Renal cortical epithelial cell (primary cell): ENCODE measurements around the gene GALNT2. TPM values are rescaled to one million over a fixed set of nuclear protein-coding genes. Genes with fewer than 3 reads are reported as not detected.

ENCODE experiments used
- DNase-seq: peaks from one replicate; pipeline ENCODE4 v3.0.0-alpha.2; 2011; ENCODE audit warnings: low read depth
- total RNA-seq: library from RNA; depleted of rRNA; stranded (reverse); fragments of >200 nt; gene quantifications from 2 replicates; pipeline ENCODE4 v1.2.3, GENCODE V29; 2014

Gene GALNT2
- total RNA-seq, 1 donor from 2014 or later, result 119 TPM

DNA sequence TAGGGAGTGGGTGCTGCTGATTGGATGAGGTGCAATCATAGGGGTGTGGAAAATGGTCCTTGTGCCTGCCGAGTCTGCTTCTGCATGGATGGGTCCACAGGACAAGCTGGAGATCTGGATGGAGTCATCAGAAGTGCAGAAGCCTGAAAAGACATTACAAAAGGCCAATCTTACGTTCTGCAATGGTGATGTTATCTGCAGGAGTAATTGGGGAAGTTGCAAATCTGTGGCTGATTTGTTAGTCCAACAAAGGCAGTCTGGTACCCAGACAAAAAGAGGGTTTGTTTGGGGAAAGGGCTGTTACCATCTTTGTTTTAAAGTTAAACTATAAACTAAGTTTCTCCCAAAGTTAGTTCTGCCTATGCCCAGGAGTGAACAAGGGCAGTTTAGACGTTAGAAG, 192.6 kb downstream of the GALNT2 start:
- DNase-seq, result no peak

- no peak for DNase-seq
Observed at GRCh38 chr1:230260831-230261230, 193.8 kb downstream of the GALNT2 start.

GRCh38 chr1:230261928-230262650, 195.1 kb downstream of the GALNT2 start:
- DNase-seq, result no peak

GRCh38 chr1:230262867-230263567, 196.0 kb downstream of the GALNT2 start:
- no peak for DNase-seq

DNA sequence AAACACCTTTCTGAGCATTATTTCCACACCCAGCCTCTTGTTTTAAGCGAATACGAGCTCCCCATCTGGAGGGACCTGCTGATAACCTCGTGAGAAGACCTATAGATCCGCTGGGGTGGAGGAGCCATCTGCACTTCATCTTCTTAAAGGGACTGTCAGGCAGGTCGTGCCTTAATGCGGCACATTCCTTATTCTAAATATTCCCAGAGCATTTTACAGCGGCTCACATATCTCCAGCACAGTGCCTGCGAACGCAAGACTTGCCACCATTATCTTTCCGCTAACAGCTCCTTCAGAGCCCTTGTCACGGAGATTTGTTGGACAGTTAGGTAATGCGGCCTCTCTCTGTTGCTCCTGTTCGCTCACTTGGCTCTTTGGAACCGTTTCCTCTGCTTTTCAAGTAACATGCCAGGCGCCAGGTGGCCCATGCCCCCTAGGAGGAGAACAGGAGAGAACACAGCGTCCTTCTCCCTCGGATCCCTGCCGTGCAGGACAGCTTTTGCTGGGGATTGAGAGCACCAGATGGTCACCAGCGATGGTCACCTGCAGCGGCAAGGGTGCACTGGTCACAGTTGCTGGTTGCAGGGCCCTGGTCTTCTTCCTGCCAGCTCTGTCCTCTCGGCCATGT, 196.6 kb downstream of the GALNT2 start:
- no peak for DNase-seq

DNA sequence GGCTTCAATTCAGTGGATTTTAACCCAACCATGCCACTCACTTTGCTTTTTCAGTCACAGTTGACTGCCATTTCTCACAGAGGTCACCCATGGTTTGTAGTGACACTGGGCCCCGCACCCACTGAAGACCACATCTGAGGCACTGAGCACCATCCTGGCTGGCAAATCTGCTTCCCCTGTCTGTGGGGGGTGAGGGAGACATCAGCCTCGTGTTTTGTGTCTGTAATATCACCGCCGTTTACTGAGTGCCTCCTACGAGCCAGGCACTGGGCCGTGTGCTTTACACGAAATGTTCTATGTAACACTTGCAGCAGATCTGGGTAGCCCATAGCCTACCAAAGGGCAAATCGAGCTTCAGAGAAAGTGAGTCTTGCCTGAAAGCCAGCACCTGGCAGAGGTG, 197.3 kb downstream of the GALNT2 start:
- DNase-seq, result no peak

GRCh38 chr1:230265200-230266115, 198.4 kb downstream of the GALNT2 start:
- DNase-seq, result no peak

- no peak for DNase-seq
Observed at GRCh38 chr1:230266456-230266855, 199.4 kb downstream of the GALNT2 start.

GRCh38 chr1:230267338-230268065, 200.5 kb downstream of the GALNT2 start:
- no peak for DNase-seq

DNA sequence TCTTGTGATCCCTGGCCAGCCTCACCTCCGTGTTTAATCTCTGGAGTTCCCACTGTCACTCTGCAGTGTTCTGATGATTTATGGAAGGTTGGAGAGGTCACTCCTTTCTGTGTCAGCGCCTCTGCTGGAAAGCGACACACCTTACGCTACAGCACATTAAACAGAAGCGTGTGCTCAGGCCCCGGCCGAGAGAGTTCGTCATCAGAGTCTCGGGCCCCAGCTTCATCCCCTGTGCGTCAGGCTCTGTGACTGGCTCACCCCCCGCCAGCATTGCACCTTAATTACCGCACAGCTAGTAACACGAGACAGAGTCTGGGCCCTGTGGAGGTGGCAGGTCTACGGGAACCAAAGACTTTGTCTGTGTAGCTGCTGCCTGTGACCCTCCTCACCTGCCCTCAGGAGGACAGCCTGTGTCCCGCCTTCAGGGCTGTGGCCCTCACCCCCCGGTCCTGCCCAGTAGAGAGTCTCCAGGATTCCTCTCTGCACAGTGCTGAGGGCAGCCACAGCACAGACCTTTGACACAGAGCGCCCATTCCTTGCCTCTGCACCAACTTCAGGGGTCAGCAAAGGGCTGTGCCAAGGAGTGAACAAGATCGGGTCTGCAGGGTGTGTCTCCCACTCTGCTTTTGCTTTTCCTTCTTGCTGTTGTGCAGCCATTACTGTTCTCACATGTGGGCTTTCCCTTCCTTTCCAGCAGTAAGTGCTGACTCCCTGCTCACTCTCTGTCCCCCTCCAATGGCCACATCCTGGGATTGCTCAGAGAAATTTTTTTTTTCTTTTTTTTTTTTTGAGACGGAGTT, 201.5 kb downstream of the GALNT2 start:
- DNase-seq, result peak; percentile 65

DNA sequence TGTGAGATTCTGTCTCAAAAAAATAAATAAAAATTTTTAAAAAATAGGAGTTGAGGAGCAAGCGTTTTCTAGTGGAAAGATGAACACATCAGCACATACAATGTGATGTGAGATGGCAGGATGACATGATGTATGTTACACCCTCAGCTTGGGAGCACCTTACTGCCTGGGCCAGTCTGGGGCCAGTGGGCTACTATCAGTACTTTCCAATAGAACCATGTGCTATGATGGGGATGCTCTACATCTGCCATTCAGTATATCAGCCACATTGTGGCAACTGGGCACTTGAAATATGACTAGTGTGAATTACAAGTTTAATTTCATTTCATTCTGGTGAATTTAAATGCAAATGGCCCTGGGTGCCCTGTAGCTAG, 203.1 kb downstream of the GALNT2 start:
- no peak for DNase-seq

GRCh38 chr1:230270559-230271281, 203.7 kb downstream of the GALNT2 start:
- DNase-seq, result no peak

GRCh38 chr1:230271300-230272035, 204.4 kb downstream of the GALNT2 start:
- no peak for DNase-seq

DNA sequence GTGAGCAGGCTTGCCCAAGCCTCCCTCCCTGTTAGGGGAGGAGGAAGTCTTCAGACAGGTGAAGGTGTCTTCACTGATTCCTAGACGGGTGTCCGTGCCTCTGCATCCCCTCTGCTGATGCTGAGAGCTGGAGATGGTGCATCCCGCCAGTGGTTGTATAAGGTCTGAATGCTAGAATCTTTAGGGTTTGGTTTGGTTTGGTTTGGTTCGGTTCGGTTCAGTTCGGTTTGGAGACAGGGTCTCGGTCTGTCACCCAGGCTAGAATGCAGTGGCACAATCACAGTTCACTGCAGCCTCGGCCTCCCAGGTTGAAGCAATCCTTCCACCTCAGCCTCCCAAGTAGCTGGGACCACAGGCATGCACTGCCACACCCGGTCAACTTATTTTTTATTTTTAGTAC, 205.5 kb downstream of the GALNT2 start:
- DNase-seq, result no peak

GRCh38 chr1:230273141-230273710, 206.2 kb downstream of the GALNT2 start:
- DNase-seq, result no peak

- no peak for DNase-seq
Observed at GRCh38 chr1:230274254-230274653, 207.2 kb downstream of the GALNT2 start.

DNA sequence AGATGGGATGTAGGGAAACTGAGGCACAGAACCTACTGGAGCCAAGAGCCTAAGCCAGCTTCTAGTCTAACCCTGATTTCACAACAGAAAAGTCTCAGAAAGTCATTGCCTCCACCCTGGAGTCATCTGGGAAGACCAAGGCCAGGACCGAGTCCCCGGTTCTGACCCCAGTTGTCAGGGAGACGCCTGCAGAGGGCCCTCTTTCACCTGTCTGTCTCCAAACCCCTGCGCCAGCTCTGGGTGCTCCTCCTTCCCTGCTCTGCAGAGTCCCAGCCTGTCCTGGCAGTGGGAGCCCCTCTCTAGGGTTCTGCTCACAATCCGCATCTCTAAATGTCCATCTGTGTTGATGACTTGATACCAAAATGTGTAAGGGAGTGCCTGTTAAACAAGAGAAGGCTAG, 209.4 kb downstream of the GALNT2 start:
- DNase-seq, result no peak

- DNase-seq, result no peak
Observed at GRCh38 chr1:230277201-230278025, 210.4 kb downstream of the GALNT2 start.
